H1 (cell line): Measurements from ENCODE around the gene BLMH. TPM values are rescaled to one million over a fixed set of nuclear protein-coding genes. Genes with fewer than 3 reads are reported as not detected.

Experiments used
- JUND ChIP-seq: IDR thresholded peaks from 2 replicates; pipeline ENCODE4 v1.6.1; 2011; ENCODE audit warnings: mild to moderate bottlenecking, improper control_type of control experiment, low read length
- SIX5 ChIP-seq: IDR thresholded peaks from 2 replicates; pipeline ENCODE4 v1.6.1; 2011; ENCODE audit warnings: mild to moderate bottlenecking, low read depth, low read length
- polyA plus RNA-seq, 7 experiments: library from polyadenylated mRNA; depleted of rRNA in 3 of 7; stranded (reverse) in 5 of 7; unstranded in 2 of 7; fragments of >200 nt in 5 of 7; fragments of 200-250 nt in 2 of 7; gene quantifications; 1 replicate in 5 of 7; 2 replicates in 1 of 7; 4 replicates in 1 of 7; pipeline versions ENCODE4 v1.2.1 to v1.2.3, GENCODE V29; 2011 to 2013; ENCODE audit warnings: missing spikeins in 2 of 7, mixed read lengths in 2 of 7
- total RNA-seq: library from RNA; stranded (reverse); fragmentation: NEBNext Ultra II Directional; extraction: Animal tissue kit (Norgen Biotek cat#: 25700); gene quantifications from 2 replicates; pipeline ENCODE4 v1.2.1, GENCODE V29; 2021

Gene BLMH
- total and polyA plus RNA-seq, 2 of the 8 experiments (the other 6 are each of a cell fraction or from before 2014, with no cell fraction given) = 18.2 to 74.3 TPM

DNA sequence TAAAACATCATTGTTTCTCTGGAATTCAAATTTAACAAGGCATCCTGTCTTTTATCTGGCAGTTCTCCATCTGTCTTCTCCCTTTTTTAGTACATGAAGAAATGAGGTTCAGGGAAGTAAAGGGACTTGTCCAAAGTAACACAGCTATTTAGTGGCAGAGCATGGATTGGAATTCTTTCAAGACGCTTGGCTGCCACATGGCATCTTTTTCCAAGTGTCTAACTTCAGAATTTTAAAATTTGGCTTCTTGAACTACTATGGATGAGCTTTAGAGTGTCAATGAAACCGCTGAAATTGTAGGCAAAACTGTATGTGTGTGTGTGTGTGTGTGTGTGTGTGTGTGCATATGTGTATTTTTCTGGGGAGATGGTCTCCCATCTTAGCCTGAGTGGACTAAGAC lies 47.3 kb upstream of the BLMH start (continued):
- no peak for TF ChIP-seq JUND
- no peak for TF ChIP-seq SIX5
- TF ChIP-seq, all 59 proteins: peak for 0
